IPS DF 6.9 (cell line): ENCODE results near the gene DISP3.

Experiments
- DNase-seq: peaks from one replicate; pipeline ENCODE4 v3.0.0-alpha.2; 2013; ENCODE audit warnings: low read depth, low spot score
- H3K27ac ChIP-seq: one replicate; pipeline ENCODE4 v1.5.1; 2013; ENCODE audit warnings: low read length, control low read depth
- H3K27me3 ChIP-seq: 2 replicates; pipeline ENCODE4 v1.6.1; 2013; ENCODE audit warnings: mild to moderate bottlenecking, low read length; ENCODE audit not compliant: control insufficient read depth, insufficient read depth
- H3K36me3 ChIP-seq: 2 replicates; pipeline ENCODE4 v1.6.1; 2013; ENCODE audit warnings: low read length; ENCODE audit not compliant: control insufficient read depth, insufficient read depth
- H3K4me1 ChIP-seq: 2 replicates; pipeline ENCODE4 v1.6.1; 2013; ENCODE audit warnings: low read length; ENCODE audit not compliant: control insufficient read depth, insufficient read depth
- H3K4me3 ChIP-seq: 2 replicates; pipeline ENCODE4 v1.5.1; 2013; ENCODE audit warnings: mild to moderate bottlenecking, low read length
- H3K9me3 ChIP-seq: 2 replicates; pipeline ENCODE4 v1.6.1; 2013; ENCODE audit warnings: low read length, inconsistent platforms; ENCODE audit not compliant: control insufficient read depth, insufficient read depth
- WGBS: extraction: QIAGEN DNeasy Blood & Tissue Kit; methylation state at CpG from one replicate; pipeline ENCODE4 v1.1.7; 2013; ENCODE audit warnings: mixed read lengths, missing lambda C conversion rate; ENCODE audit not compliant: insufficient read length, insufficient coverage; 5-methylcytosine and 5-hydroxymethylcytosine counted together

The DISP3 gene

GRCh38 chr1:11478571-11479374 lies at the start of gene DISP3:
TSS of gene DISP3 (plus strand) at chr1:11479155. CDS start at chr1:11500993, 21,838 bp downstream.
- H3K27me3 ChIP-seq, result peaks cover 4% of the 10 kb centered on the region; the same call in 1 of the 2 replicates
- peak within 1 kb of the TSS; percentile 87 for H3K4me3 ChIP-seq
- WGBS, result no CpG with 5 or more reads among the region's 96 CpGs
- H3K36me3 ChIP-seq, result no peaks in the 10 kb centered on the region
- H3K4me1 ChIP-seq, result peaks cover 2% of the 10 kb centered on the region
- no peak for DNase-seq
- no peak within 1 kb of the TSS for H3K27ac ChIP-seq
- no peaks in the 10 kb centered on the region for H3K9me3 ChIP-seq

GRCh38 chr1:11429226-11429625 lies 49.7 kb upstream of the DISP3 start:
- no peaks in the 10 kb centered on the region for H3K36me3 ChIP-seq
- H3K4me1 ChIP-seq, result no peaks in the 10 kb centered on the region
- no peaks in the 10 kb centered on the region for H3K9me3 ChIP-seq
- H3K27ac ChIP-seq, result no peak overlapping the region
- DNase-seq, result no peak
- H3K27me3 ChIP-seq, result no peaks in the 10 kb centered on the region
- no CpG with 5 or more reads among the region's 6 CpGs for WGBS
- H3K4me3 ChIP-seq, result no peak overlapping the region

- no peaks in the 10 kb centered on the region for H3K4me1 ChIP-seq
- DNase-seq, result no peak
- no peaks in the 10 kb centered on the region for H3K27me3 ChIP-seq
- no peak overlapping the region for H3K4me3 ChIP-seq
- H3K36me3 ChIP-seq, result no peaks in the 10 kb centered on the region
- H3K9me3 ChIP-seq, result no peaks in the 10 kb centered on the region
- WGBS, result no CpG with 5 or more reads among the region's 10 CpGs
- H3K27ac ChIP-seq, result no peak overlapping the region
These were observed 49.0 kb upstream of the DISP3 start for GRCh38 chr1:11429935-11430334.

- no peaks in the 10 kb centered on the region for H3K4me1 ChIP-seq
- H3K9me3 ChIP-seq, result no peaks in the 10 kb centered on the region
- no peaks in the 10 kb centered on the region for H3K27me3 ChIP-seq
- H3K4me3 ChIP-seq, result no peak overlapping the region
- DNase-seq, result no peak
- no CpG with 5 or more reads among the region's 16 CpGs for WGBS
- no peaks in the 10 kb centered on the region for H3K36me3 ChIP-seq
- H3K27ac ChIP-seq, result no peak overlapping the region
These were observed 46.9 kb upstream of the DISP3 start for GRCh38 chr1:11431941-11432507.

- WGBS, result no CpG with 5 or more reads among the region's 4 CpGs
- Histone ChIP-seq H3K36me3 (no peaks in the 10 kb centered on the region), H3K4me1 (no peaks in the 10 kb centered on the region), H3K9me3 (no peaks in the 10 kb centered on the region), H3K27me3 (no peaks in the 10 kb centered on the region), H3K4me3 (no peak overlapping the region), H3K27ac (no peak overlapping the region)
- no peak for DNase-seq
These were observed 46.4 kb upstream of the DISP3 start for GRCh38 chr1:11432526-11432925.

GRCh38 chr1:11434501-11434900 lies 44.5 kb upstream of the DISP3 start:
- Histone ChIP-seq H3K27ac (no peak overlapping the region), H3K27me3 (no peaks in the 10 kb centered on the region), H3K4me1 (no peaks in the 10 kb centered on the region), H3K36me3 (no peaks in the 10 kb centered on the region), H3K4me3 (no peak overlapping the region), H3K9me3 (no peaks in the 10 kb centered on the region)
- DNase-seq, result no peak
- no CpG with 5 or more reads among the region's 5 CpGs for whole genome bisulfite sequencing

GRCh38 chr1:11434926-11435325 lies 44.0 kb upstream of the DISP3 start:
- Histone ChIP-seq H3K27ac (no peak overlapping the region), H3K27me3 (no peaks in the 10 kb centered on the region), H3K9me3 (no peaks in the 10 kb centered on the region), H3K4me3 (no peak overlapping the region), H3K36me3 (no peaks in the 10 kb centered on the region), H3K4me1 (no peaks in the 10 kb centered on the region)
- no peak for DNase-seq
- no CpG with 5 or more reads among the region's 11 CpGs for WGBS

- no peaks in the 10 kb centered on the region for H3K27me3 ChIP-seq
- no peak overlapping the region for H3K27ac ChIP-seq
- H3K9me3 ChIP-seq, result no peaks in the 10 kb centered on the region
- WGBS, result no CpG with 5 or more reads among the region's 7 CpGs
- no peak overlapping the region for H3K4me3 ChIP-seq
- no peak for DNase-seq
- H3K4me1 ChIP-seq, result no peaks in the 10 kb centered on the region
- H3K36me3 ChIP-seq, result peaks cover 3% of the 10 kb centered on the region; the same call in 1 of the 2 replicates
These were observed 40.0 kb upstream of the DISP3 start for GRCh38 chr1:11438996-11439395.

- no peak overlapping the region for H3K27ac ChIP-seq
- no peak overlapping the region for H3K4me3 ChIP-seq
- no peaks in the 10 kb centered on the region for H3K4me1 ChIP-seq
- H3K36me3 ChIP-seq, result peaks cover 3% of the 10 kb centered on the region; the same call in 1 of the 2 replicates
- DNase-seq, result no peak
- no peaks in the 10 kb centered on the region for H3K9me3 ChIP-seq
- H3K27me3 ChIP-seq, result no peaks in the 10 kb centered on the region
- WGBS, result no CpG with 5 or more reads among the region's 11 CpGs
These were observed 37.6 kb upstream of the DISP3 start for GRCh38 chr1:11441211-11441952.

GRCh38 chr1:11443043-11443442 lies 35.9 kb upstream of the DISP3 start:
- H3K27ac ChIP-seq, result no peak overlapping the region
- no peak for DNase-seq
- H3K4me3 ChIP-seq, result no peak overlapping the region
- no CpG with 5 or more reads among the region's 1 CpG for WGBS
- peaks cover 3% of the 10 kb centered on the region; the same call in 1 of the 2 replicates for H3K36me3 ChIP-seq
- no peaks in the 10 kb centered on the region for H3K4me1 ChIP-seq
- H3K9me3 ChIP-seq, result no peaks in the 10 kb centered on the region
- H3K27me3 ChIP-seq, result no peaks in the 10 kb centered on the region
